ENCODE data around the gene SHOC2. TPM values are rescaled to one million over a fixed set of nuclear protein-coding genes. Genes with fewer than 3 reads are reported as not detected.
A peak's percentile ranks its signal among the peaks of the same experiment; 100 is the strongest.

Gene SHOC2
- 48.9 TPM for total RNA-seq (ENCODE audit: unreplicated experiment)
- long read RNA-seq, partial matches to known transcripts = 2 of 5 reads
- long read RNA-seq, other reads (novel, unspliced or antisense) = 2 of 5 reads

DNA sequence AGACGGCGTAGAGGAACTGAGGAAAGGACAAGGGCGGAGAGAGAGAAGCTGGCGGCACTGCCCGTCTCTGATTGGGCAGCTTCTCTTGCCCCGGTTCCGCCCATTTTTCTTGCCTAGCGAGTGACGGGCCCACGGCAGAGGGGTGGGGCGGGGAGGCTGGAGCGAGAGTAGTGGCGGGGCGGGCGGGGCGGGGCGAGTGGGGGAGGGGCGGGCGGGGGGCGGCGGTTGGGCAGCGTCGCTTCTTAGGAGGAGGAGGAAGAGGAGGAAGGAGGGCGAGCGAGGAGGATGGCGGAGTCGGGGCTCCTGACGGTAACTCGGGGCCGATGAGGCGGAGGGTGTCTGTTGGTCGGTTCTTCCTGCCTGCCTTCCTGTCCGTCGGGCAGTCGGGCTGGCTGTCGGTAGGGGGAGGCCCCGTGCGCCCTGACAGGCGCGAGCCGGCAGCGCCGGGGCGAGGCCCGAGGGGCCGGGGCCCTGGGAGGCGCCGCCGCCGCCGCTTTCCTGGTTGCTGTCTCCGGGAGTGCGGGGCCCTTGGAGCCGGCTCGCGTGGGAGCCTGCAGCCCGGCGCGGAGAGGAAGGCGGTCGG, at the start of gene SHOC2:
SHOC2 (plus strand) TSS at position 256 of the 583 bp plus-strand sequence. CDS start 44,755 bp downstream, outside the sequence.
- H3K9me3 Mint-ChIP-seq (ENCODE audit: unreplicated experiment) = no peaks in the 10 kb centered on the region
- peaks cover 12% of the 10 kb centered on the region for H3K4me1 Mint-ChIP-seq (ENCODE audit: unreplicated experiment)
- H3K4me3 Mint-ChIP-seq (ENCODE audit: unreplicated experiment) = peak within 1 kb of the TSS; percentile 99
- TF ChIP-seq, protein P1, sequence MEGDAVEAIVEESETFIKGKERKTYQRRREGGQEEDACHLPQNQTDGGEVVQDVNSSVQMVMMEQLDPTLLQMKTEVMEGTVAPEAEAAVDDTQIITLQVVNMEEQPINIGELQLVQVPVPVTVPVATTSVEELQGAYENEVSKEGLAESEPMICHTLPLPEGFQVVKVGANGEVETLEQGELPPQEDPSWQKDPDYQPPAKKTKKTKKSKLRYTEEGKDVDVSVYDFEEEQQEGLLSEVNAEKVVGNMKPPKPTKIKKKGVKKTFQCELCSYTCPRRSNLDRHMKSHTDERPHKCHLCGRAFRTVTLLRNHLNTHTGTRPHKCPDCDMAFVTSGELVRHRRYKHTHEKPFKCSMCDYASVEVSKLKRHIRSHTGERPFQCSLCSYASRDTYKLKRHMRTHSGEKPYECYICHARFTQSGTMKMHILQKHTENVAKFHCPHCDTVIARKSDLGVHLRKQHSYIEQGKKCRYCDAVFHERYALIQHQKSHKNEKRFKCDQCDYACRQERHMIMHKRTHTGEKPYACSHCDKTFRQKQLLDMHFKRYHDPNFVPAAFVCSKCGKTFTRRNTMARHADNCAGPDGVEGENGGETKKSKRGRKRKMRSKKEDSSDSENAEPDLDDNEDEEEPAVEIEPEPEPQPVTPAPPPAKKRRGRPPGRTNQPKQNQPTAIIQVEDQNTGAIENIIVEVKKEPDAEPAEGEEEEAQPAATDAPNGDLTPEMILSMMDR (IDR thresholded peaks at IDR 0.05; ENCODE audit: unreplicated experiment) = no peak
- DNase-seq (ENCODE audit: low spot score) = peak; percentile 68
- peak within 1 kb of the TSS; percentile 100 for H3K27ac Mint-ChIP-seq (ENCODE audit: unreplicated experiment)
- no peaks in the 10 kb centered on the region for H3K36me3 Mint-ChIP-seq (ENCODE audit: low read depth, unreplicated experiment)
- H3K27me3 Mint-ChIP-seq (ENCODE audit: unreplicated experiment) = peaks cover 18% of the 10 kb centered on the region

DNA sequence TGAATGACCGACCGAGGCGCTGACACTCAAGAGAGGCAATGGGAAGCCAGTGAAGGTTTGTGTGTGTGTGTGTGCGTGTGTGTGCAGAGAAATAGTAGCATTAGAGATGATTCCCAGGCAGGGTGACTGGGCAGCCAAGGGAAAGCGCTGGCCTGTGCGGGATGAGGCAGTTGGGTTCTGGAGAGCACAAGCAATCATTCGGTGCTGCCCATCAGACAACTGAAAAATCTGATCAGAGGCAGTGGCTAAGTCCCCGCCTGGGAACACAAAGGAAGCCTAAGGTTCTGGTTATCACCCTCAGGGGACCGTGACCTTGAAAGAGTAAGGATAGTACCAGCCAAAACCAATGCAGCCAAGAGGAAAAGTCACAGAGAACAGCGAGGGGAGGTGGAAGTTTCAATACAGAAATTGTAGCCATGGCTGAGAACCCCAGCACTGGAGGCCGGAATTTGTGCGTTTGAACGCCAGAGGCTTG, 48.5 kb upstream of the SHOC2 start:
- peaks cover 22% of the 10 kb centered on the region for H3K27me3 Mint-ChIP-seq (ENCODE audit: unreplicated experiment)
- no peak for DNase-seq (ENCODE audit: low spot score)
- peak overlapping the region; percentile 94 for H3K4me3 Mint-ChIP-seq (ENCODE audit: unreplicated experiment)
- TF ChIP-seq, protein P1 (IDR thresholded peaks at IDR 0.05; ENCODE audit: unreplicated experiment) = no peak
- peaks cover 16% of the 10 kb centered on the region for H3K36me3 Mint-ChIP-seq (ENCODE audit: low read depth, unreplicated experiment)
- no peaks in the 10 kb centered on the region for H3K9me3 Mint-ChIP-seq (ENCODE audit: unreplicated experiment)
- H3K4me1 Mint-ChIP-seq (ENCODE audit: unreplicated experiment) = peaks cover 44% of the 10 kb centered on the region
- H3K27ac Mint-ChIP-seq (ENCODE audit: unreplicated experiment) = peak overlapping the region; percentile 81

DNA sequence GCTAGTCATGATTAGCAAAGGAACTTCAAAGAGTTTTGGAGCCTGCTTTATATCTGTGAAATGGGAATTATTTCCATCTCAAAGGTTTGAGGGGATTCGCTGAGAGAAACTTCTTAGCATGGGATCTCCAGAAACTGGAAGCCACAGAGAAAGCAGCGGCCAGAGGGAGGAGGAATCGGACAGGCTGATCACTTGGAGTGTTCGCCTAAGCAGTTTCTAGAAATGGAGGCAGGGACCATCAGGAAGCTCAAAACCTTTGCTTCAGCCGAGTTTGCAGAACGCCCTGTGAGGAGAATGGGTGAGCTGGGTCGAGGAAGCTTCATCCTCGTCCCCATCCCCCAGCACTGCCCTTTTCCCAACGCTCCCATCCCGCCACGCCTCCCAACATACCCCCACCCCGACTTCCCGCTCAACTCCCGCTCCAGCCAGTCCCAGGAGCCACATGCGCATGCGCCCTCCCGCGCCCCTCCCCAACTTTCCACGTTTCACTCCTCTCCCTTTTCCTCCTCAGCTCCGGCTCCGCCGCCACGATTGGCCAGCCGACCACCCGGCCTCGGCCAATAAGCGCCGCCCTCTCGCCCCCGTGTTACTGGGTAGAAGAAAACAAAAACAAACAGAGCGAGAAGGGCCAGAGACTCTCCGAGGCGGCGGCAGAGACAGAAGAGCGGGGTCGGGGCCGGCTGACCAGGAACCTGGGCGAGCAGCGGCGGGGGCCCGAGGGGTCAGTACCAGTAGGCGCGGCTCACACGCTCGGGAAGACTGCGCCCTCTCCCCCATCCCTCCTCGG, 47.9 kb upstream of the SHOC2 start, which contains the start of gene PDCD4:
PDCD4 (plus strand) TSS at position 631 of the 787 bp plus-strand sequence. CDS start 4,100 bp downstream, outside the sequence.
- H3K4me3 Mint-ChIP-seq (ENCODE audit: unreplicated experiment) = peak within 1 kb of the TSS; percentile 94
- TF ChIP-seq, protein P1 (IDR thresholded peaks at IDR 0.05; ENCODE audit: unreplicated experiment) = no peak
- peak within 1 kb of the TSS; percentile 94 for H3K27ac Mint-ChIP-seq (ENCODE audit: unreplicated experiment)
- DNase-seq (ENCODE audit: low spot score) = peak; percentile 100
- H3K4me1 Mint-ChIP-seq (ENCODE audit: unreplicated experiment) = peaks cover 44% of the 10 kb centered on the region
- H3K9me3 Mint-ChIP-seq (ENCODE audit: unreplicated experiment) = no peaks in the 10 kb centered on the region
- peaks cover 16% of the 10 kb centered on the region for H3K36me3 Mint-ChIP-seq (ENCODE audit: low read depth, unreplicated experiment)
- H3K27me3 Mint-ChIP-seq (ENCODE audit: unreplicated experiment) = peaks cover 22% of the 10 kb centered on the region

DNA sequence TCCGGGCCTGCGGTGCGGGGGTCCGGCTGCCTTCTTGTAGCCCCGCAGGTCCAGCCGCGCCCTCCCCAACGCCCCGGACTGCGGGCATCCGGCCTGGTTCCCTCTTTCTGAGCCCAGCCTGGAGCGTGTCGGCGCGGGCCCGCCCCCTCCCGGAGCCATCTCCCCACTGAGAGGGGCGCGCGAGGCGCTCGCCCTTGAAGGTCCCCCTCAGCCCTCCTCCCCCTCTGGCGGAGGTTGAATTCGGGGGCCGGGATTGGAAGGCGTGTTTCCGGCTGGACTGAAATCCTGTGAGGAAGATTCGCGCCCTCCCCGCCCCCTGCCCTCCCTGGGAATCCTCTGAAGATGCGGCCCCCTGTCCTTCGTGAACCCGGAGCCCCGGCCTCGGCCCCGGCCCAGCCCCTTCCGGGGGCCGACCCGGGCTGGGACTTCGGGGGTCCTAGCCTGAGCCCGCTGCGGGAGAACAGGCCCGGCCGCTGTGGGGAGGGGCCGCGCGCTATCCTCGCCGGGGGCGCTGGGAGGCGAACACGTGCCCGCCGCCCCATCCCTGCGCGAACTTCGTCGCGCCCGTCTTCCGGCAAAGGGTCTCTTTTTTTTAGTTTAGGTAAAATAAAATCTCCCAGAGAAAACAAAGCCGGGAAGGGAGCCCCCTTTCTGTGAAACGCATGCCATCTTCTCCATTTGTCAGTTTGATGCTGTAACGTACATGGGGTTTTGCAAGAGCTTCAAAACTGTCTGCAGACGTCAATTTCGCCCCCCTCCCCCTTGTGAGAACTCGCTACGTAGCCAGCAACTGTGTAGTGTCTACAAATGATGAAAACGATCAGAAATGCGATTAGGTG, 47.0 kb upstream of the SHOC2 start:
- Mint-ChIP-seq H3K27ac (ENCODE audit: unreplicated experiment) (peak overlapping the region; percentile 94), H3K36me3 (ENCODE audit: low read depth, unreplicated experiment) (peaks cover 16% of the 10 kb centered on the region), H3K27me3 (ENCODE audit: unreplicated experiment) (peaks cover 22% of the 10 kb centered on the region), H3K9me3 (ENCODE audit: unreplicated experiment) (no peaks in the 10 kb centered on the region), H3K4me3 (ENCODE audit: unreplicated experiment) (peak overlapping the region; percentile 94), H3K4me1 (ENCODE audit: unreplicated experiment) (peaks cover 43% of the 10 kb centered on the region)
- peak; percentile 85 for DNase-seq (ENCODE audit: low spot score)
- TF ChIP-seq, protein P1 (IDR thresholded peaks at IDR 0.05; ENCODE audit: unreplicated experiment) = no peak

All from endothelial cell (in vitro differentiated cells).